ENCODE results near the gene OR2S2.
"Not testable (repeated sequence)": the region's sequence is repeated elsewhere in the genome, so short reads cannot be mapped to it uniquely, and the experiment has no call there.

The OR2S2 gene

GRCh38 chr9:35962126-35962906 lies 4.4 kb upstream of the OR2S2 start:
- no peak for DNase-seq

- DNase-seq, result no peak
These were observed 2.2 kb upstream of the OR2S2 start for GRCh38 chr9:35960039-35960655.

GRCh38 chr9:35956651-35957050 lies 1.3 kb downstream of the OR2S2 start:
- DNase-seq, result no peak

- peak; percentile 86 for DNase-seq
These were observed 2.9 kb downstream of the OR2S2 start for GRCh38 chr9:35954942-35955546.

GRCh38 chr9:35952526-35953191 lies 5.3 kb downstream of the OR2S2 start:
- DNase-seq, result no peak

GRCh38 chr9:35951736-35952135 lies 6.2 kb downstream of the OR2S2 start:
- DNase-seq, result no peak

GRCh38 chr9:35948901-35949318 lies 9.0 kb downstream of the OR2S2 start:
- DNase-seq, result no peak

GRCh38 chr9:35948451-35948850 lies 9.5 kb downstream of the OR2S2 start:
- DNase-seq, result no peak

GRCh38 chr9:35945341-35946018 lies 12.5 kb downstream of the OR2S2 start:
- peak; percentile 82 for DNase-seq

- no peak for DNase-seq
These were observed 13.1 kb downstream of the OR2S2 start for GRCh38 chr9:35944841-35945240.

- DNase-seq, result no peak
These were observed 13.8 kb downstream of the OR2S2 start for GRCh38 chr9:35944173-35944572.

GRCh38 chr9:35942286-35942685 lies 15.7 kb downstream of the OR2S2 start:
- DNase-seq, result no peak

- no peak for DNase-seq
These were observed 17.2 kb downstream of the OR2S2 start for GRCh38 chr9:35940458-35941407.

GRCh38 chr9:35939679-35940250 lies 18.2 kb downstream of the OR2S2 start:
- DNase-seq, result no peak

- DNase-seq, result no peak
These were observed 19.2 kb downstream of the OR2S2 start for GRCh38 chr9:35938474-35939356.

GRCh38 chr9:35937227-35937626 lies 20.7 kb downstream of the OR2S2 start:
- peak; percentile 62 for DNase-seq

GRCh38 chr9:35935755-35936509 lies 22.0 kb downstream of the OR2S2 start:
- DNase-seq, result no peak

- no peak for DNase-seq
These were observed 22.7 kb downstream of the OR2S2 start for GRCh38 chr9:35935261-35935660.

GRCh38 chr9:35934069-35934468 lies 23.9 kb downstream of the OR2S2 start:
- DNase-seq, result not testable (repeated sequence)

All from hematopoietic multipotent progenitor cell treated with erythropoietin and hydrocortisone succinate and interleukin-3 and kit ligand, for 4 days (in vitro differentiated cells).